Activated CD4-positive, alpha-beta T cell treated with anti-CD3 and anti-CD28 coated beads for 36 hours (primary cell): ENCODE data around the gene C3orf62. TPM values are rescaled to one million over a fixed set of nuclear protein-coding genes. Genes with fewer than 3 reads are reported as not detected.

Experiments
- ATAC-seq: fragments of 200-7000 bp; cut with Tn5 transposase; one replicate; pipeline ENCODE4 v1.10.0; 2021; ENCODE audit warnings: mild to moderate bottlenecking, moderate library complexity
- CTCF ChIA-PET: fragments of 350-600 bp; sonication (Branson Sonifier 250); formaldehyde crosslinking; loops from one replicate; lab custom pipeline; 2021; ENCODE audit warnings: antibody characterized with exemption; lab: Charles Lee
- POLR2A ChIA-PET: fragments of 350-600 bp; sonication (Branson Sonifier 250); formaldehyde crosslinking; loops from one replicate; lab custom pipeline; 2021; ENCODE audit warnings: antibody characterized with exemption, inconsistent platforms; lab: Charles Lee
- DNase-seq: peaks from one replicate; pipeline ENCODE4 v3.0.0-alpha.2; 2020
- H3K27ac Mint-ChIP-seq: one replicate; pipeline ENCODE4 v1.8.0; 2021; ENCODE audit warnings: mixed read lengths
- H3K27me3 Mint-ChIP-seq: one replicate; pipeline ENCODE4 v1.8.0; 2021; ENCODE audit warnings: mixed read lengths
- H3K36me3 Mint-ChIP-seq: one replicate; pipeline ENCODE4 v1.8.0; 2021; ENCODE audit warnings: low read depth, mixed read lengths
- H3K4me1 Mint-ChIP-seq: one replicate; pipeline ENCODE4 v1.8.0; 2021; ENCODE audit warnings: mixed read lengths
- H3K4me3 Mint-ChIP-seq: one replicate; pipeline ENCODE4 v1.8.0; 2021; ENCODE audit warnings: mild to moderate bottlenecking, moderate library complexity, mixed read lengths
- H3K9me3 Mint-ChIP-seq: one replicate; pipeline ENCODE4 v1.8.0; 2021; ENCODE audit warnings: low read depth, mixed read lengths
- intact Hi-C, 2 experiments: fragments of 100-400 bp; cut with DNase I in 1 of 2; cut with micrococcal nuclease in 1 of 2; formaldehyde crosslinking; loops; one replicate each; pipeline versions ENCODE4 v1.14.2 to v1.15.1; 2022 to 2024; cut with DNase I, micrococcal nuclease
- total RNA-seq, 2 experiments: library from RNA; stranded (reverse); gene quantifications; one replicate each; pipeline ENCODE4 v1.2.3, GENCODE V29; 2021

Gene C3orf62
- total RNA-seq, result 1 to 10 TPM; 3.7 to 3.9 TPM

- no peaks in the 10 kb centered on the region for H3K27me3 Mint-ChIP-seq
- H3K27ac Mint-ChIP-seq, result peak within 1 kb of the TSS; percentile 87
- H3K4me1 Mint-ChIP-seq, result peaks cover 30% of the 10 kb centered on the region
- intact Hi-C loops, result loop anchor here (1.0 to 5.0 kb wide), 3 partner anchors 105 to 184 kb away; partner anchors contain the start of genes KLHDC8B (in 1 of the 2), QRICH1 (in 1 of the 2) and USP19 (in 1 of the 2)
- H3K4me3 Mint-ChIP-seq, result peak within 1 kb of the TSS; percentile 77
- ATAC-seq (peak; percentile 87), DNase-seq (peak; percentile 88)
- CTCF ChIA-PET, result interaction anchor here (0.6 to 0.7 kb wide), 2 partner anchors 260 to 395 kb away, joined by 3 to 4 read pairs; no protein-coding TSS in a partner anchor
- POLR2A ChIA-PET, result no interaction called here
- H3K36me3 Mint-ChIP-seq, result peaks cover 38% of the 10 kb centered on the region
- H3K9me3 Mint-ChIP-seq, result no peaks in the 10 kb centered on the region
Measured at GRCh38 chr3:49276475-49277382, at the start of gene C3orf62. C3orf62 (minus strand) TSS chr3:49277232; CDS start chr3:49276872, 360 bp downstream.

GRCh38 chr3:49324768-49325167 is 47.7 kb upstream of the C3orf62 start:
- ATAC-seq, result no peak
- Mint-ChIP-seq H3K4me1 (peaks cover 2% of the 10 kb centered on the region), H3K4me3 (no peak overlapping the region), H3K27ac (no peak overlapping the region), H3K9me3 (no peaks in the 10 kb centered on the region), H3K36me3 (peaks cover 58% of the 10 kb centered on the region), H3K27me3 (no peaks in the 10 kb centered on the region)
- ChIA-PET CTCF (interaction anchor here (1.2 to 1.7 kb wide), 2 partner anchors 16 to 125 kb away, joined by 5 to 6 read pairs; no protein-coding TSS in a partner anchor), POLR2A (no interaction called here)
- DNase-seq, result no peak
- intact Hi-C loops, result no loop called here

GRCh38 chr3:49316696-49317457 is 39.8 kb upstream of the C3orf62 start:
- Mint-ChIP-seq H3K27ac (no peak overlapping the region), H3K4me3 (no peak overlapping the region), H3K9me3 (no peaks in the 10 kb centered on the region), H3K27me3 (no peaks in the 10 kb centered on the region), H3K4me1 (peaks cover 9% of the 10 kb centered on the region), H3K36me3 (peaks cover 36% of the 10 kb centered on the region)
- ChIA-PET CTCF (interaction anchor here (0.7 kb wide), 1 partner anchor 54 kb away, joined by 5 read pairs; no protein-coding TSS in a partner anchor), POLR2A (no interaction called here)
- DNase-seq (no peak), ATAC-seq (no peak)
- intact Hi-C loops, result no loop called here

GRCh38 chr3:49313896-49314688 is 37.1 kb upstream of the C3orf62 start:
- Mint-ChIP-seq H3K27me3 (no peaks in the 10 kb centered on the region), H3K4me3 (no peak overlapping the region), H3K4me1 (peaks cover 9% of the 10 kb centered on the region), H3K9me3 (no peaks in the 10 kb centered on the region), H3K36me3 (peaks cover 36% of the 10 kb centered on the region), H3K27ac (peak overlapping the region; percentile 55)
- intact Hi-C loops, result no loop called here
- ChIA-PET CTCF (no interaction called here), POLR2A (no interaction called here)
- DNase-seq (no peak), ATAC-seq (peak; percentile 55)

- Mint-ChIP-seq H3K27ac (peak overlapping the region; percentile 35), H3K4me1 (peaks cover 9% of the 10 kb centered on the region), H3K9me3 (no peaks in the 10 kb centered on the region), H3K4me3 (no peak overlapping the region), H3K27me3 (no peaks in the 10 kb centered on the region), H3K36me3 (peaks cover 38% of the 10 kb centered on the region)
- ChIA-PET POLR2A (no interaction called here), CTCF (interaction anchor here (0.7 kb wide), 1 partner anchor 83 kb away, joined by 4 read pairs; no protein-coding TSS in a partner anchor)
- intact Hi-C loops, result no loop called here
- no peak for ATAC-seq
- no peak for DNase-seq
Measured at GRCh38 chr3:49311283-49311682, 34.3 kb upstream of the C3orf62 start.

GRCh38 chr3:49310677-49311076 is 33.6 kb upstream of the C3orf62 start:
- intact Hi-C loops, result no loop called here
- H3K36me3 Mint-ChIP-seq, result peaks cover 40% of the 10 kb centered on the region
- no peak overlapping the region for H3K4me3 Mint-ChIP-seq
- ATAC-seq (no peak), DNase-seq (no peak)
- peaks cover 9% of the 10 kb centered on the region for H3K4me1 Mint-ChIP-seq
- ChIA-PET POLR2A (no interaction called here), CTCF (interaction anchor here (0.7 kb wide), 1 partner anchor 83 kb away, joined by 4 read pairs; no protein-coding TSS in a partner anchor)
- no peaks in the 10 kb centered on the region for H3K27me3 Mint-ChIP-seq
- H3K9me3 Mint-ChIP-seq, result no peaks in the 10 kb centered on the region
- no peak overlapping the region for H3K27ac Mint-ChIP-seq

GRCh38 chr3:49305608-49306007 is 28.6 kb upstream of the C3orf62 start:
- intact Hi-C loops, result no loop called here
- Mint-ChIP-seq H3K27ac (no peak overlapping the region), H3K36me3 (peaks cover 42% of the 10 kb centered on the region), H3K4me3 (no peak overlapping the region), H3K9me3 (no peaks in the 10 kb centered on the region), H3K4me1 (peaks cover 9% of the 10 kb centered on the region), H3K27me3 (no peaks in the 10 kb centered on the region)
- no peak for DNase-seq
- POLR2A ChIA-PET, result no interaction called here
- CTCF ChIA-PET, result interaction anchor here (1.1 kb wide), 1 partner anchor 143 kb away, joined by 7 read pairs; no protein-coding TSS in a partner anchor
- ATAC-seq, result no peak

- Mint-ChIP-seq H3K4me3 (no peak overlapping the region), H3K4me1 (peaks cover 9% of the 10 kb centered on the region), H3K36me3 (peaks cover 40% of the 10 kb centered on the region), H3K27me3 (no peaks in the 10 kb centered on the region), H3K27ac (no peak overlapping the region), H3K9me3 (no peaks in the 10 kb centered on the region)
- ATAC-seq, result no peak
- DNase-seq, result no peak
- POLR2A ChIA-PET, result no interaction called here
- CTCF ChIA-PET, result interaction anchor here (0.6 to 1.4 kb wide), 4 partner anchors 8 to 38 kb away, joined by 3 to 4 read pairs (median 4); partner anchors contain the start of gene USP4
- intact Hi-C loops, result no loop called here
Measured at GRCh38 chr3:49302613-49303012, 25.6 kb upstream of the C3orf62 start.

GRCh38 chr3:49300595-49300994 is 23.6 kb upstream of the C3orf62 start:
- peaks cover 9% of the 10 kb centered on the region for H3K4me1 Mint-ChIP-seq
- H3K27ac Mint-ChIP-seq, result no peak overlapping the region
- CTCF ChIA-PET, result interaction anchor here (1.3 to 1.4 kb wide), 2 partner anchors 16 to 819 kb away, joined by 3 to 5 read pairs; no protein-coding TSS in a partner anchor
- ATAC-seq (no peak), DNase-seq (no peak)
- H3K36me3 Mint-ChIP-seq, result peaks cover 43% of the 10 kb centered on the region
- POLR2A ChIA-PET, result no interaction called here
- intact Hi-C loops, result no loop called here
- H3K27me3 Mint-ChIP-seq, result no peaks in the 10 kb centered on the region
- H3K9me3 Mint-ChIP-seq, result no peaks in the 10 kb centered on the region
- H3K4me3 Mint-ChIP-seq, result no peak overlapping the region

- Mint-ChIP-seq H3K27ac (no peak overlapping the region), H3K4me3 (no peak overlapping the region), H3K4me1 (no peaks in the 10 kb centered on the region), H3K9me3 (no peaks in the 10 kb centered on the region), H3K36me3 (peaks cover 52% of the 10 kb centered on the region), H3K27me3 (no peaks in the 10 kb centered on the region)
- intact Hi-C loops, result no loop called here
- ATAC-seq (no peak), DNase-seq (no peak)
- POLR2A ChIA-PET, result no interaction called here
- CTCF ChIA-PET, result no interaction called here
Measured at GRCh38 chr3:49298511-49298910, 21.5 kb upstream of the C3orf62 start.
